Measurements from ENCODE around the gene PLCH2.

Gene PLCH2

DNA sequence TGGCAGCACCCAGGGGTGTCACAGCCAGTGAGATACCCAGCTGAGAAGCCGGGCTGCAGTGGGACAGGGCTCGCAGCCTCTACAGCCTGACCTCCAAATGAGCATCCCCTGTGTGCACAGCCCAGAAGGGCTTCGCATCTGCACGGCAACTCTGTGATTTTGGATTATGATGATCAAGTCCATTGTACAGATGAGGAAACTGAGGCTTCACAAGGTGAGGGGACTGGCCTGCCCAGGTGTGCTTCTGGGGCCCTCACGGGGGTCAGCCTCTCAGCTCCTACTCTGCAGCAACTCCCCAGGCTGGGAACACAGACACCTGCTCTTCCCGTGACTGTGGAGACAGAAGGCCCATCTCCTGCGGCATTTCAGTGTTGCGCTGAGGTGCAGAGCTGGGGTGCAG lies 62.8 kb downstream of the PLCH2 start:
- no peaks in the 10 kb centered on the region for H4K20me1 ChIP-seq (ENCODE audit: insufficient read depth, low read length, poor library complexity, severe bottlenecking)

DNA sequence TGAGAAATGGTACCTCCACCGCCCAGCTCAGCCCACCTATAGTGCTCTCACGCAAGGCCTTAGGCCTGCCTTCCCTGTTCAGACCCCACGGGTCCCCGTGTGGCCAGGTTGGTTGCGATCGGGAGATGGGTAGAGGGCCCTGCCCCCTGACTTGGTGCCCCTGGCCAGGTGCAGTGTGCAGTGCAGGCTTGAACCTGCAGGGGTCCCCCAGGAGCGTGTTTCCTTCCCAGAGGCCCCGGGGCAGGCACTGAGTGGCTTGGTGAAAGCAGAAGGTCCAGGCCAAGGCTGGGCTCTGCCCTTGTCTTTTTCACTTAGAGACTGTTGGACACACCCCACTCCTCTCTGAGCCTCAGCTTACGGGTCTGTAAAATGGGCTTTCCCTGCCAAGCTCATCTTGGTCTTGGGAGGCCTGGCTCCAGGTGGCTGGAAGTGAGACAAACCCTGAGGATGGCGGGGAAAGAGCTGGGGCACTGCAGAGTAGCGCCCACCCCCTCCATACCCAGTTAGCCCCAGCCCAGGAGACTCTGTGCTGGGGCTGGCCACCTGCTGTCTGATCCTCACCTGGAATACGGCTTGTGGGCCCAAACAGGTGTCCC lies 63.3 kb downstream of the PLCH2 start:
- no peaks in the 10 kb centered on the region for H3K79me2 ChIP-seq (ENCODE audit: insufficient read depth, low read length)
- no peaks in the 10 kb centered on the region for H3F3A ChIP-seq (ENCODE audit: low read depth)
- H3K9ac ChIP-seq (ENCODE audit: low read depth, low read length, poor library complexity, severe bottlenecking): no peak overlapping the region
- TF ChIP-seq, protein P1, sequence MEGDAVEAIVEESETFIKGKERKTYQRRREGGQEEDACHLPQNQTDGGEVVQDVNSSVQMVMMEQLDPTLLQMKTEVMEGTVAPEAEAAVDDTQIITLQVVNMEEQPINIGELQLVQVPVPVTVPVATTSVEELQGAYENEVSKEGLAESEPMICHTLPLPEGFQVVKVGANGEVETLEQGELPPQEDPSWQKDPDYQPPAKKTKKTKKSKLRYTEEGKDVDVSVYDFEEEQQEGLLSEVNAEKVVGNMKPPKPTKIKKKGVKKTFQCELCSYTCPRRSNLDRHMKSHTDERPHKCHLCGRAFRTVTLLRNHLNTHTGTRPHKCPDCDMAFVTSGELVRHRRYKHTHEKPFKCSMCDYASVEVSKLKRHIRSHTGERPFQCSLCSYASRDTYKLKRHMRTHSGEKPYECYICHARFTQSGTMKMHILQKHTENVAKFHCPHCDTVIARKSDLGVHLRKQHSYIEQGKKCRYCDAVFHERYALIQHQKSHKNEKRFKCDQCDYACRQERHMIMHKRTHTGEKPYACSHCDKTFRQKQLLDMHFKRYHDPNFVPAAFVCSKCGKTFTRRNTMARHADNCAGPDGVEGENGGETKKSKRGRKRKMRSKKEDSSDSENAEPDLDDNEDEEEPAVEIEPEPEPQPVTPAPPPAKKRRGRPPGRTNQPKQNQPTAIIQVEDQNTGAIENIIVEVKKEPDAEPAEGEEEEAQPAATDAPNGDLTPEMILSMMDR (conservative IDR thresholded peaks at IDR 0.05; ENCODE audit: low read length): peak; percentile 57
- no peak for TF ChIP-seq EZH2phosphoT487 (IDR thresholded peaks at IDR 0.05; ENCODE audit: borderline replicate concordance)
- no peak overlapping the region for H3K4me2 ChIP-seq (ENCODE audit: low read depth, low read length, poor library complexity, severe bottlenecking)
- H3K9me3 ChIP-seq (ENCODE audit: insufficient read depth, low read depth, low read length): no peaks in the 10 kb centered on the region
- H3K4me3 ChIP-seq (ENCODE audit: low read length, poor library complexity, severe bottlenecking): no peak overlapping the region
- H3K4me1 ChIP-seq (ENCODE audit: insufficient read depth, low read length, poor library complexity, severe bottlenecking): peaks cover 6% of the 10 kb centered on the region
- no peak overlapping the region for H2AFZ ChIP-seq (ENCODE audit: low read length)
- no peaks in the 10 kb centered on the region for H4K20me1 ChIP-seq (ENCODE audit: insufficient read depth, low read length, poor library complexity, severe bottlenecking)
- H3K9me2 ChIP-seq (replicated peaks; ENCODE audit: low read depth, low read length): no peaks in the 10 kb centered on the region
- no peaks in the 10 kb centered on the region for H3K27me3 ChIP-seq (ENCODE audit: insufficient read depth, low read length, poor library complexity, severe bottlenecking)
- no peaks in the 10 kb centered on the region for H3K36me3 ChIP-seq (ENCODE audit: insufficient read depth, low read length)

More for the DNA sequence above, 62.8 kb downstream of the PLCH2 start:
- peaks cover 6% of the 10 kb centered on the region for H3K4me1 ChIP-seq (ENCODE audit: insufficient read depth, low read length, poor library complexity, severe bottlenecking)
- H3K4me3 ChIP-seq (ENCODE audit: low read length, poor library complexity, severe bottlenecking): no peak overlapping the region
- H3K4me2 ChIP-seq (ENCODE audit: low read depth, low read length, poor library complexity, severe bottlenecking): no peak overlapping the region
- H3K9ac ChIP-seq (ENCODE audit: low read depth, low read length, poor library complexity, severe bottlenecking): no peak overlapping the region
- H3K79me2 ChIP-seq (ENCODE audit: insufficient read depth, low read length): no peaks in the 10 kb centered on the region
- no peaks in the 10 kb centered on the region for H3F3A ChIP-seq (ENCODE audit: low read depth)
- H3K9me2 ChIP-seq (replicated peaks; ENCODE audit: low read depth, low read length): no peaks in the 10 kb centered on the region
- H2AFZ ChIP-seq (ENCODE audit: low read length): no peak overlapping the region
- H3K27me3 ChIP-seq (ENCODE audit: insufficient read depth, low read length, poor library complexity, severe bottlenecking): no peaks in the 10 kb centered on the region
- H3K36me3 ChIP-seq (ENCODE audit: insufficient read depth, low read length): no peaks in the 10 kb centered on the region
- TF ChIP-seq, protein P1 (conservative IDR thresholded peaks at IDR 0.05; ENCODE audit: low read length): no peak
- TF ChIP-seq EZH2phosphoT487 (IDR thresholded peaks at IDR 0.05; ENCODE audit: borderline replicate concordance): no peak
- no peaks in the 10 kb centered on the region for H3K9me3 ChIP-seq (ENCODE audit: insufficient read depth, low read depth, low read length)

GRCh38 chr1:2540816-2541492 lies 64.9 kb downstream of the PLCH2 start:
- no peak overlapping the region for H3K9ac ChIP-seq (ENCODE audit: low read depth, low read length, poor library complexity, severe bottlenecking)
- H3K4me2 ChIP-seq (ENCODE audit: low read depth, low read length, poor library complexity, severe bottlenecking): no peak overlapping the region
- no peaks in the 10 kb centered on the region for H3F3A ChIP-seq (ENCODE audit: low read depth)
- H3K4me1 ChIP-seq (ENCODE audit: insufficient read depth, low read length, poor library complexity, severe bottlenecking): peaks cover 11% of the 10 kb centered on the region
- TF ChIP-seq EZH2phosphoT487 (IDR thresholded peaks at IDR 0.05; ENCODE audit: borderline replicate concordance): no peak
- TF ChIP-seq, protein P1 (conservative IDR thresholded peaks at IDR 0.05; ENCODE audit: low read length): no peak
- no peaks in the 10 kb centered on the region for H3K79me2 ChIP-seq (ENCODE audit: insufficient read depth, low read length)
- no peaks in the 10 kb centered on the region for H3K27me3 ChIP-seq (ENCODE audit: insufficient read depth, low read length, poor library complexity, severe bottlenecking)
- H3K36me3 ChIP-seq (ENCODE audit: insufficient read depth, low read length): no peaks in the 10 kb centered on the region
- H2AFZ ChIP-seq (ENCODE audit: low read length): no peak overlapping the region
- no peaks in the 10 kb centered on the region for H3K9me3 ChIP-seq (ENCODE audit: insufficient read depth, low read depth, low read length)
- no peak overlapping the region for H3K4me3 ChIP-seq (ENCODE audit: low read length, poor library complexity, severe bottlenecking)
- H4K20me1 ChIP-seq (ENCODE audit: insufficient read depth, low read length, poor library complexity, severe bottlenecking): no peaks in the 10 kb centered on the region
- no peaks in the 10 kb centered on the region for H3K9me2 ChIP-seq (replicated peaks; ENCODE audit: low read depth, low read length)
